GM21381 (cell line): ENCODE results near the gene HDAC4.

Source experiments
- ATAC-seq: cut with Tn5 transposase; IDR thresholded peaks from one replicate; pipeline ENCODE4 v1.9.1; 2021; ENCODE audit warnings: mild to moderate bottlenecking, moderate library complexity; ENCODE audit not compliant: unreplicated experiment

Gene HDAC4

GRCh38 chr2:239162976-239163687, 237.7 kb downstream of the HDAC4 start:
- ATAC-seq: no peak

- ATAC-seq: no peak
Observed at GRCh38 chr2:239162141-239162821, 238.5 kb downstream of the HDAC4 start.

- ATAC-seq: no peak
Observed at GRCh38 chr2:239161711-239162140, 239.1 kb downstream of the HDAC4 start.

GRCh38 chr2:239160226-239161143, 240.3 kb downstream of the HDAC4 start:
- ATAC-seq: no peak

GRCh38 chr2:239159476-239159911, 241.3 kb downstream of the HDAC4 start:
- no peak for ATAC-seq

- ATAC-seq: no peak
Observed at GRCh38 chr2:239158641-239159475, 242.0 kb downstream of the HDAC4 start.

- no peak for ATAC-seq
Observed at GRCh38 chr2:239157771-239158170, 243.0 kb downstream of the HDAC4 start.

GRCh38 chr2:239157269-239157668, 243.6 kb downstream of the HDAC4 start:
- no peak for ATAC-seq

GRCh38 chr2:239156516-239157265, 244.1 kb downstream of the HDAC4 start:
- no peak for ATAC-seq

GRCh38 chr2:239155806-239156480, 244.9 kb downstream of the HDAC4 start:
- ATAC-seq: no peak

- ATAC-seq: no peak
Observed at GRCh38 chr2:239154971-239155805, 245.6 kb downstream of the HDAC4 start.

GRCh38 chr2:239153806-239154591, 246.8 kb downstream of the HDAC4 start:
- ATAC-seq: no peak

GRCh38 chr2:239152916-239153305, 247.9 kb downstream of the HDAC4 start:
- ATAC-seq: no peak

GRCh38 chr2:239152239-239152915, 248.4 kb downstream of the HDAC4 start:
- ATAC-seq: no peak

- no peak for ATAC-seq
Observed at GRCh38 chr2:239151201-239152131, 249.4 kb downstream of the HDAC4 start.
